Vagina (tissue), 2 donors: ENCODE measurements around the gene HOXA7. TPM values are rescaled to one million over a fixed set of nuclear protein-coding genes. Genes with fewer than 3 reads are reported as not detected.

Source experiments
- DNase-seq, 2 donors: peaks; one replicate each; pipeline ENCODE4 v3.0.0-alpha.2; 2017; ENCODE audit errors: extremely low spot score in 2 of 2
- H3K27ac ChIP-seq: fragments of 200-600 bp; sonication (generic); one replicate; pipeline ENCODE4 v1.5.1; 2019
- H3K27me3 ChIP-seq: fragments of 200-600 bp; sonication (generic); one replicate; pipeline ENCODE4 v1.5.1; 2019
- H3K36me3 ChIP-seq, 2 donors: fragments of 200-600 bp; sonication (generic); one replicate each; pipeline ENCODE4 v1.5.1; 2017 to 2019
- H3K4me1 ChIP-seq: fragments of 200-600 bp; sonication (generic); one replicate; pipeline ENCODE4 v1.5.1; 2019
- H3K4me3 ChIP-seq, 2 donors: fragments of 200-600 bp; sonication (generic); 1 replicate in 1 of 2; 2 replicates in 1 of 2; pipeline ENCODE4 v1.5.1; 2016 to 2019
- H3K9me3 ChIP-seq: fragments of 200-600 bp; sonication (generic); one replicate; pipeline ENCODE4 v1.5.1; 2019
- POLR2A ChIP-seq, 2 donors: fragments of 450-650 bp; IDR thresholded peaks; one replicate each; pipeline ENCODE4 v1.6.1; 2017; ENCODE audit warnings: antibody characterized with exemption in 2 of 2, mild to moderate bottlenecking in 2 of 2, moderate library complexity in 2 of 2
- POLR2AphosphoS5 ChIP-seq, 2 donors: sonication (generic); formaldehyde crosslinking; IDR thresholded peaks; one replicate each; pipeline ENCODE4 v1.9.0; 2017; ENCODE audit warnings: antibody characterized with exemption in 2 of 2, mild to moderate bottlenecking in 2 of 2, low read depth in 1 of 2; ENCODE audit not compliant: insufficient read depth in 1 of 2
- intact Hi-C: fragments of 100-400 bp; cut with DNase I; formaldehyde crosslinking; loops from one replicate; pipeline ENCODE4 v1.15.1; 2023
- total RNA-seq: library from RNA; depleted of rRNA; stranded (reverse); fragments of >200 nt; gene quantifications from one replicate; pipeline ENCODE4 v1.2.3, GENCODE V29; 2016
- TF ChIP-seq, protein P1 (sequence below), 3 experiments: fragments of 450-650 bp in 2 of 3; fragments of 200-600 bp in 1 of 3; sonication (generic) in 1 of 3; IDR thresholded peaks; one replicate each; pipeline ENCODE4 v1.5.1; 2017 to 2019; ENCODE audit warnings: antibody characterized with exemption in 3 of 3, mild to moderate bottlenecking in 2 of 3, moderate library complexity in 2 of 3

Gene HOXA7
- total RNA-seq, 1 donor from 2014 or later: 23.8 TPM

GRCh38 chr7:27189295-27189996 lies 33.0 kb upstream of the HOXA7 start:
- DNase-seq: no peak
- peak overlapping the region; percentile 64 to 88 for H3K4me3 ChIP-seq
- H3K27ac ChIP-seq: peak overlapping the region; percentile 99
- no peaks in the 10 kb centered on the region for H3K27me3 ChIP-seq
- intact Hi-C loops: no loop called here
- no peaks in the 10 kb centered on the region for H3K9me3 ChIP-seq
- TF ChIP-seq POLR2A (IDR thresholded peaks at IDR 0.05): peak in 1 of 2 donors; percentile 49
- TF ChIP-seq POLR2AphosphoS5 (IDR thresholded peaks at IDR 0.05; ENCODE audit: insufficient read depth in 1 of 2, low read depth in 1 of 2): peak in 1 of 2 donors; percentile 89
- TF ChIP-seq, protein P1, sequence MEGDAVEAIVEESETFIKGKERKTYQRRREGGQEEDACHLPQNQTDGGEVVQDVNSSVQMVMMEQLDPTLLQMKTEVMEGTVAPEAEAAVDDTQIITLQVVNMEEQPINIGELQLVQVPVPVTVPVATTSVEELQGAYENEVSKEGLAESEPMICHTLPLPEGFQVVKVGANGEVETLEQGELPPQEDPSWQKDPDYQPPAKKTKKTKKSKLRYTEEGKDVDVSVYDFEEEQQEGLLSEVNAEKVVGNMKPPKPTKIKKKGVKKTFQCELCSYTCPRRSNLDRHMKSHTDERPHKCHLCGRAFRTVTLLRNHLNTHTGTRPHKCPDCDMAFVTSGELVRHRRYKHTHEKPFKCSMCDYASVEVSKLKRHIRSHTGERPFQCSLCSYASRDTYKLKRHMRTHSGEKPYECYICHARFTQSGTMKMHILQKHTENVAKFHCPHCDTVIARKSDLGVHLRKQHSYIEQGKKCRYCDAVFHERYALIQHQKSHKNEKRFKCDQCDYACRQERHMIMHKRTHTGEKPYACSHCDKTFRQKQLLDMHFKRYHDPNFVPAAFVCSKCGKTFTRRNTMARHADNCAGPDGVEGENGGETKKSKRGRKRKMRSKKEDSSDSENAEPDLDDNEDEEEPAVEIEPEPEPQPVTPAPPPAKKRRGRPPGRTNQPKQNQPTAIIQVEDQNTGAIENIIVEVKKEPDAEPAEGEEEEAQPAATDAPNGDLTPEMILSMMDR (IDR thresholded peaks at IDR 0.05): no peak
- no peaks in the 10 kb centered on the region for H3K36me3 ChIP-seq
- H3K4me1 ChIP-seq: peaks cover 55% of the 10 kb centered on the region

- H3K9me3 ChIP-seq: no peaks in the 10 kb centered on the region
- H3K27me3 ChIP-seq: no peaks in the 10 kb centered on the region
- peak overlapping the region; percentile 99 for H3K27ac ChIP-seq
- peak overlapping the region; percentile 64 to 88 for H3K4me3 ChIP-seq
- H3K36me3 ChIP-seq: no peaks in the 10 kb centered on the region
- DNase-seq: no peak
- intact Hi-C loops: no loop called here
- H3K4me1 ChIP-seq: peaks cover 59% of the 10 kb centered on the region
- TF ChIP-seq POLR2A (IDR thresholded peaks at IDR 0.05) (no peak), POLR2AphosphoS5 (IDR thresholded peaks at IDR 0.05; ENCODE audit: insufficient read depth in 1 of 2, low read depth in 1 of 2) (no peak)
- TF ChIP-seq, protein P1 (IDR thresholded peaks at IDR 0.05): no peak
These were observed 32.2 kb upstream of the HOXA7 start for GRCh38 chr7:27188386-27189294.

DNA sequence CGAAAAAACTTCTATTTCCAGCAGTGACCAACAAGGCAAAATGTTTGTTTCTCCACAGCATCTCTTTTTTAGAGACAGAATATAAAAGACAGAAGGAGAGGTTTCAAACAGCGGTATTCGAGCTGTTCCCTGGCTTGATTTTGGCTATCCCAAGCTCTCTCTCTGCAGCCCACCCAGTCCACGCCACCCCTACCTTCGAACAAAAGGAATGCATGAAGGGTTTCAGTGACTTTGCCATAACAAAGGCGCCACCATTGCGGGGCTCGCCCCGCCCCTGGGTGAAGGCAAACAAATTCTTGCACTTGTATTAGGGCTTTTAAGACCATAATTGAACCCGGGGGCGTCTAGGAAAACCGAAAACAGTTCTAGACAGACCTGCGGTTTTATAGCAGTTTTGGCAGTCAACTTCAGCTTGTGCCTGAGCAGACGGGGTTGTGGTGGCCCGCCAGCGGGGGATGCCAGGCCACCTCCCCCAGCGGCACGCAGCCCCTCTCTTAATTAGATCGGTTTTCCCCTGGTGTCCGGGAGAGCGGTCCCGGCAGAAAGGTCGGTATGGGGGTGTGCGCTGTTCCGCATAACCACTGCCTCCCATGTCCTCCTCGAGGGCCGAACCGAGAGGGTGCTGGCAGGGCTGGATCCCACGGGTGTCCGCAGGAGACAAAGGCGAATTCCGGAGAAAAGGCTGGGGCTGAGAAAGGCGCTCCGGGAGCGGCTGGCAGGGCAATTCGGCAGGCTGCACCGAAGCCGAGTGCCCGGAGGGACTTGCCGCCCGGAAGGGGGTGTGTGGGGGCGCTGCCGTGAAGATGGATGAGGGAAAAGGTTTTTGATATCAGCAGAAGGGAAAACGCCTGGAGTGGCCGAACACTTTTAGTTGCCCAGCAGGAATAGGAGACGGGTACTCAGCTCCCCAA lies 31.3 kb upstream of the HOXA7 start:
- intact Hi-C loops: no loop called here
- Histone ChIP-seq H3K4me1 (peaks cover 62% of the 10 kb centered on the region), H3K9me3 (no peaks in the 10 kb centered on the region), H3K27me3 (no peaks in the 10 kb centered on the region), H3K36me3 (no peaks in the 10 kb centered on the region), H3K4me3 (peak overlapping the region; percentile 64 to 88), H3K27ac (peak overlapping the region; percentile 99)
- DNase-seq: no peak
- TF ChIP-seq POLR2A (IDR thresholded peaks at IDR 0.05) (no peak), POLR2AphosphoS5 (IDR thresholded peaks at IDR 0.05; ENCODE audit: insufficient read depth in 1 of 2, low read depth in 1 of 2) (no peak)
- TF ChIP-seq, protein P1 (IDR thresholded peaks at IDR 0.05): peak in 1 of 3 experiments; percentile 3

GRCh38 chr7:27186668-27187474 lies 30.4 kb upstream of the HOXA7 start:
- Histone ChIP-seq H3K9me3 (no peaks in the 10 kb centered on the region), H3K4me3 (peak overlapping the region; percentile 64 to 88), H3K27ac (peak overlapping the region; percentile 99), H3K4me1 (peaks cover 67% of the 10 kb centered on the region), H3K27me3 (no peaks in the 10 kb centered on the region), H3K36me3 (no peaks in the 10 kb centered on the region)
- DNase-seq: no peak
- intact Hi-C loops: no loop called here
- TF ChIP-seq, protein P1 (IDR thresholded peaks at IDR 0.05): no peak
- no peak for TF ChIP-seq POLR2A (IDR thresholded peaks at IDR 0.05)
- TF ChIP-seq POLR2AphosphoS5 (IDR thresholded peaks at IDR 0.05; ENCODE audit: insufficient read depth in 1 of 2, low read depth in 1 of 2): no peak
